Colonic mucosa (tissue), 4 donors: ENCODE measurements around the gene PLXNA2. TPM values are rescaled to one million over a fixed set of nuclear protein-coding genes. Genes with fewer than 3 reads are reported as not detected.

Experiments used
- DNase-seq: peaks from one replicate; pipeline ENCODE4 v3.0.0-alpha.2; 2020
- H3K27ac ChIP-seq: fragments of 200-600 bp; one replicate; pipeline ENCODE4 v1.8.0; 2021
- H3K27me3 ChIP-seq: fragments of 200-600 bp; one replicate; pipeline ENCODE4 v1.8.0; 2021
- H3K36me3 ChIP-seq: fragments of 200-600 bp; one replicate; pipeline ENCODE4 v1.8.0; 2021
- H3K4me1 ChIP-seq: fragments of 200-600 bp; one replicate; pipeline ENCODE4 v1.8.0; 2021; ENCODE audit warnings: mild to moderate bottlenecking
- H3K4me3 ChIP-seq: fragments of 200-600 bp; one replicate; pipeline ENCODE4 v1.8.0; 2021
- H3K9ac ChIP-seq, 2 donors: one replicate each; pipeline ENCODE4 v1.7.0; 2013; ENCODE audit warnings: control low read depth in 2 of 2, low read depth in 2 of 2, low read length in 2 of 2
- H3K9me3 ChIP-seq: fragments of 200-600 bp; one replicate; pipeline ENCODE4 v1.8.0; 2021
- intact Hi-C: fragments of 100-400 bp; cut with DNase I; formaldehyde crosslinking; loops from one replicate; pipeline ENCODE4 v1.14.1; 2022
- total RNA-seq, 2 donors: library from RNA; stranded (reverse); fragmentation: NEBNext Ultra II Directional in 1 of 2; extraction: Animal tissue kit (Norgen Biotek cat#: 25700) in 1 of 2; gene quantifications; one replicate each; pipeline ENCODE4 v1.2.1, GENCODE V29; 2021
- TF ChIP-seq, protein P1 (sequence below): fragments of 200-600 bp; IDR thresholded peaks from one replicate; pipeline ENCODE4 v1.8.0; 2022; ENCODE audit warnings: antibody characterized with exemption, mild to moderate bottlenecking
- donor health status: healthy.
- donor health status: DM: no; HTN: no; CAD: no.
- donor health status: DM: no; HTN: no; CAD: no.

The PLXNA2 gene
- total RNA-seq, 2 donors from 2014 or later, result 46.1 to 81.6 TPM

DNA sequence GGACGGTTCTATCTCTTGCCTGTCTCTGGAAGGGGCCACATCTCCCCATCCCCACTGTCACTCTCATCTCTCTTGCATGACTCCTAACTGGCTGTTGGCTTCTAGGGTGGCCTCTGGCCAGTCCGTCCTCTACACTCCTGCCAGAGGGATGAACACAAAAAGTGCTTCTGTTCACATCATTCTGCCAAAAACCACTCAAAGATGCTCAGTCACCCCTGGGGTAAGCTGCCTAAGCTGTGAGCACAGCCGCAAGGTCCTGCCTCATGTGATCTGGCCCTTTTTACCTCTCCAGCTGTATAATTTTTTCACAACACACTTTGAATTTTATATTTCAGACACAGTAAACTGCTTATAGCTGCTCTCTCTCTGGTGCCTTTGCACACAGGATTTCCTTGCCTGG is 235.7 kb downstream of the PLXNA2 start:
- Histone ChIP-seq H3K36me3 (no peaks in the 10 kb centered on the region), H3K9me3 (no peaks in the 10 kb centered on the region), H3K4me1 (no peaks in the 10 kb centered on the region), H3K9ac (no peak overlapping the region), H3K4me3 (no peak overlapping the region), H3K27ac (no peak overlapping the region), H3K27me3 (no peaks in the 10 kb centered on the region)
- TF ChIP-seq, protein P1, sequence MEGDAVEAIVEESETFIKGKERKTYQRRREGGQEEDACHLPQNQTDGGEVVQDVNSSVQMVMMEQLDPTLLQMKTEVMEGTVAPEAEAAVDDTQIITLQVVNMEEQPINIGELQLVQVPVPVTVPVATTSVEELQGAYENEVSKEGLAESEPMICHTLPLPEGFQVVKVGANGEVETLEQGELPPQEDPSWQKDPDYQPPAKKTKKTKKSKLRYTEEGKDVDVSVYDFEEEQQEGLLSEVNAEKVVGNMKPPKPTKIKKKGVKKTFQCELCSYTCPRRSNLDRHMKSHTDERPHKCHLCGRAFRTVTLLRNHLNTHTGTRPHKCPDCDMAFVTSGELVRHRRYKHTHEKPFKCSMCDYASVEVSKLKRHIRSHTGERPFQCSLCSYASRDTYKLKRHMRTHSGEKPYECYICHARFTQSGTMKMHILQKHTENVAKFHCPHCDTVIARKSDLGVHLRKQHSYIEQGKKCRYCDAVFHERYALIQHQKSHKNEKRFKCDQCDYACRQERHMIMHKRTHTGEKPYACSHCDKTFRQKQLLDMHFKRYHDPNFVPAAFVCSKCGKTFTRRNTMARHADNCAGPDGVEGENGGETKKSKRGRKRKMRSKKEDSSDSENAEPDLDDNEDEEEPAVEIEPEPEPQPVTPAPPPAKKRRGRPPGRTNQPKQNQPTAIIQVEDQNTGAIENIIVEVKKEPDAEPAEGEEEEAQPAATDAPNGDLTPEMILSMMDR, result no peak
- intact Hi-C loops, result no loop called here
- no peak for DNase-seq

DNA sequence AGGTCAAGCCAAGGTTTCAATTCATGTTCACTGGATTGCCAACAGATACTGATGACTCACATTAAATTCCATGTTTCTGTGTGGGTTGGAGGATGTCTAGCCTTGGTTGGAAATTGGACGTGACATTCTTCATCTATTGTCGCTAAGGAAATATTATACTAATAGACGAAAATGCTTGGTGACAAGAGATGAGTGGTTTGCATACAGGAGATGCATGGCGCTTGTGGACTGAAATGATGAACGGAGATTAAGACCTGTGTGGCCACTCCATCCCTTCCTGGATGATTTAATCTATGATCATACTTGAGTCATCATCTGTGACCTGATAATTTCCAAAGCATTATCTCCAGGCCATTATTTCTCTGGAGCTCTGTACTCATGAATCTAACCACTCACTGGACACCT is 236.2 kb downstream of the PLXNA2 start:
- no peaks in the 10 kb centered on the region for H3K4me1 ChIP-seq
- no peaks in the 10 kb centered on the region for H3K36me3 ChIP-seq
- H3K9me3 ChIP-seq, result no peaks in the 10 kb centered on the region
- H3K4me3 ChIP-seq, result no peak overlapping the region
- no peak for DNase-seq
- H3K27ac ChIP-seq, result no peak overlapping the region
- intact Hi-C loops, result no loop called here
- H3K9ac ChIP-seq, result no peak overlapping the region
- TF ChIP-seq, protein P1, result no peak
- no peaks in the 10 kb centered on the region for H3K27me3 ChIP-seq

DNA sequence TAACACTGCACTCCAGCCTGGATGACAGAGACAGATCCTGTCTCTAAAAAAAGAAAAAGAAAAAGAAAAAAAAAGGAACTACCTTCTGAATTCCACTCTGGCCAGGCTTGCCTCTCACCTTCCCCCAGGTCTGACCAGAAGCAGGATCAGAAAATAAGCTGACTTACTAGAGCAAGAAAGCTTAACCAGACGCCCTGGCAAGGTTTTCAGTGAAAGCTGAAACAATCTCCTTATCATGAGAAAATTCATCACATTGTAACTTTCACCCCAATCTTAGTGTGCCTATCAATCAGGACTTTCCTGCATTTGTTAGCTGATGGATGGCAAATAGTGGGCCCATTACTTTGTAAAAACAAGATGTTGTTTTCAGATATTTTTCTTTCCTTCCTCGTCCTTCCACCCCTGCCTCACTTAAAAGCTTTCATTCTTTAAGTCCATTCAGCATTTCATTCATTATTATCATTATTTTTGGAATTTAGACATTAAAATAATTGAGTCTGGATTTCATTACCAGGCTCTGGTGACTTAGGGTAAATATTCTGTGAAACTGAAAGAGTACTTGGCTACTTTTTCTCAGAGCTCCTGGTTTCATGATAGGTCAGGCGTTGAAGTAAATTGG is 236.8 kb downstream of the PLXNA2 start:
- TF ChIP-seq, protein P1, result no peak
- DNase-seq, result no peak
- Histone ChIP-seq H3K27me3 (no peaks in the 10 kb centered on the region), H3K9me3 (no peaks in the 10 kb centered on the region), H3K36me3 (no peaks in the 10 kb centered on the region), H3K4me1 (no peaks in the 10 kb centered on the region), H3K4me3 (no peak overlapping the region), H3K27ac (no peak overlapping the region), H3K9ac (no peak overlapping the region)
- intact Hi-C loops, result no loop called here

GRCh38 chr1:208006258-208006920 is 237.8 kb downstream of the PLXNA2 start:
- H3K27ac ChIP-seq, result no peak overlapping the region
- H3K27me3 ChIP-seq, result no peaks in the 10 kb centered on the region
- H3K9ac ChIP-seq, result no peak overlapping the region
- intact Hi-C loops, result no loop called here
- TF ChIP-seq, protein P1, result no peak
- no peaks in the 10 kb centered on the region for H3K4me1 ChIP-seq
- DNase-seq, result no peak
- no peaks in the 10 kb centered on the region for H3K9me3 ChIP-seq
- no peak overlapping the region for H3K4me3 ChIP-seq
- no peaks in the 10 kb centered on the region for H3K36me3 ChIP-seq

GRCh38 chr1:208004851-208005250 is 239.3 kb downstream of the PLXNA2 start:
- intact Hi-C loops, result no loop called here
- no peaks in the 10 kb centered on the region for H3K27me3 ChIP-seq
- no peak overlapping the region for H3K27ac ChIP-seq
- no peak for DNase-seq
- no peaks in the 10 kb centered on the region for H3K36me3 ChIP-seq
- H3K9me3 ChIP-seq, result no peaks in the 10 kb centered on the region
- no peaks in the 10 kb centered on the region for H3K4me1 ChIP-seq
- TF ChIP-seq, protein P1, result no peak
- no peak overlapping the region for H3K9ac ChIP-seq
- no peak overlapping the region for H3K4me3 ChIP-seq
